K562 (cell line): ENCODE results near the gene PRRT2. TPM values are rescaled to one million over a fixed set of nuclear protein-coding genes. Genes with fewer than 3 reads are reported as not detected.

ENCODE experiments used
- ARID4B ChIP-seq: sonication (generic); formaldehyde crosslinking; IDR thresholded peaks from 2 replicates; pipeline ENCODE4 v1.8.0; 2022; ENCODE audit warnings: mild to moderate bottlenecking, missing genetic modification reagents
- ASH1L ChIP-seq: fragments of 450-650 bp; IDR thresholded peaks from 2 replicates; pipeline ENCODE4 v1.6.1; 2018; ENCODE audit warnings: borderline replicate concordance, mild to moderate bottlenecking, low read depth; ENCODE audit not compliant: partially characterized antibody
- CREBBP ChIP-seq: IDR thresholded peaks from one replicate; pipeline ENCODE4 v1.6.1; 2012; ENCODE audit warnings: low read depth, mild to moderate bottlenecking, control low read depth, inconsistent platforms, low read length
- ZNF695 ChIP-seq: fragments of 450-650 bp; formaldehyde crosslinking; IDR thresholded peaks from 2 replicates; pipeline ENCODE4 v1.4.0; 2020; ENCODE audit warnings: mild to moderate bottlenecking, moderate library complexity
- polyA plus RNA-seq, 8 experiments: library from polyadenylated mRNA; depleted of rRNA in 4 of 8; stranded (reverse) in 5 of 8; unstranded in 3 of 8; fragments of >200 nt; fragmentation: Nextera tagmentation in 2 of 8; fragmentation: Illumina TruSeq in 1 of 8; extraction: Ambion mirVana in 2 of 8; extraction: Trizol in 1 of 8; gene quantifications; 2 replicates each; pipeline versions ENCODE4 v1.2.1 to v1.2.3, GENCODE V29; 2011 to 2014; ENCODE audit warnings: inconsistent platforms in 1 of 8, missing spikeins in 1 of 8
- total RNA-seq, 7 experiments: library from RNA; depleted of rRNA in 6 of 7; stranded (reverse); fragments of >200 nt in 6 of 7; fragmentation: Illumina TruSeq in 2 of 7; extraction: Trizol in 2 of 7; gene quantifications; 2 replicates each; pipeline versions ENCODE4 v1.2.1 to v1.2.3, GENCODE V29; 2011 to 2021; ENCODE audit warnings: low replicate concordance in 1 of 7

Gene PRRT2
- total and polyA plus RNA-seq, 9 of the 15 experiments (the other 6 are each of a cell fraction or from before 2014, with no cell fraction given) = 0.11 to 1.0 (median 0.42) TPM; not detected in 2

- TF ChIP-seq CREBBP (no peak), ASH1L (no peak), ZNF695 (CRISPR knock-in tag) (no peak), ARID4B (CRISPR knock-in tag) (no peak)
Observed at GRCh38 chr16:29820730-29821642, 9.0 kb downstream of the PRRT2 start (continued).
